HG03045 (cell line): ENCODE measurements around the gene IFITM10.
"Not testable (repeated sequence)": the region's sequence is repeated elsewhere in the genome, so short reads cannot be mapped to it uniquely, and the experiment has no call there.

Experiments used
- ATAC-seq: cut with Tn5 transposase; IDR thresholded peaks from one replicate; pipeline ENCODE4 v1.9.1; 2021; ENCODE audit warnings: mild to moderate bottlenecking, moderate library complexity; ENCODE audit not compliant: unreplicated experiment

The IFITM10 gene

DNA sequence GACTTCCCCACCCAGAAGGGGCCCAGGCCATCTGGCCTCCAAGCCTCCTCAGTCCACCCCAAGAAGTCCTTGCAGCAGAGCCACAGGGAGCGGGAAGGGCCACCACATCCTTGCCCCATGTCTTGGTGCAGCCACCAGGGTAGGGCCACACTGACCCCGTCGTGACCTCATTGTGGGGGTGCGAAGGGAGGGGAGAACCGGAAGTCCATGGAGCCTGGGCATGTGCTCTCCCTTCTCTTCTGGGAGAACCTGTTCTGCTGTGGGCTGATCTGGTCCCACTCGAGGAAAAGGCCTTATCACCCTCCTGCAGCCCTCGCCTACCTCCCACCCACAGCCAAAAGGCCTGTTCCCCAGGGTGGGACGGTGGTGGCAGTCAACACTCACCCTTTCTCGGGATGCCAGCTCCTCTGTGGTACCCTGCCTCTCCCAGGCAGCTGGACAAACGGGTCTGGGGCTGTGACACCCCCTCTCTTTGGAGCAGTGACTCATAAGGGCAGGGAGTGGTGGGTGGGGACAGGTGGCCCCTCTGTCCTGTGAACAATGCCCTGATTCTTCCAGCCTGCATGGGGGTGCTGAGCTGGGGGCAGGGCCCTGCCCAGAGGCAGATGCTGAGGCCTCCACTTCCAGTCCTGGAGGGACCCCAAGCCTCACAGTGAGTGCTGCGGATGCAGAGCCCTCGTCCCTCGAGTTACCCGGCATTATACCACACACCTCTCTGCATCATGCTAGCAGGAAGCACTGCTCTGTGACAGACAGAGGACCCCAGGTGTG lies 27.9 kb upstream of the IFITM10 start:
- ATAC-seq: no peak

- ATAC-seq: no peak
Measured at GRCh38 chr11:1777737-1778136, 27.3 kb upstream of the IFITM10 start.

- ATAC-seq: no peak
Measured at GRCh38 chr11:1776944-1777715, 26.7 kb upstream of the IFITM10 start.

DNA sequence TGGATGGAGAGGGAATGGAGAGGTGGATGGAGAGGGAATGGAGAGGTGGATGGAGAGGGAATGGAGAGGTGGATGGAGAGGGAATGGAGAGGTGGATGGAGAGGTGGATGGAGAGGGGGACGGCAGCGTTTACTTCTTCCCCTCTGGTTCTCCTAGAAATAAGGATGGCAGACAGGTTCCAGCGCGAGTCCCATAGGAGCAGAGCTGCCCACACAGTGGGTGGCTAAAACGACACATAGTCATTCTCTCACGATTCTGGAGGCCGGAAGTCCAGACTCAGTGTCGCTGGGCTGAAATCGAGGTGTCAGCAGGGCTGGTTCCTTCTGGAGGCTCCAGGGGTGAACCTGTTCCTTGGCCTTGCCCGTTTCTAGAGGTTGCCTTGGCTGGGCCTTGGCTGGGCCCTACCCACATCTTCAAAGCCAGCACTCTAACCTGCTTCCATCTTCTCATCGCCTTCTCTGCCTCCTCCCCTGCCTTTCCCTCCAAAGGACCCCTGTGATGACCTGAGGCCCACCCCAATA lies 26.0 kb upstream of the IFITM10 start:
- no peak for ATAC-seq

DNA sequence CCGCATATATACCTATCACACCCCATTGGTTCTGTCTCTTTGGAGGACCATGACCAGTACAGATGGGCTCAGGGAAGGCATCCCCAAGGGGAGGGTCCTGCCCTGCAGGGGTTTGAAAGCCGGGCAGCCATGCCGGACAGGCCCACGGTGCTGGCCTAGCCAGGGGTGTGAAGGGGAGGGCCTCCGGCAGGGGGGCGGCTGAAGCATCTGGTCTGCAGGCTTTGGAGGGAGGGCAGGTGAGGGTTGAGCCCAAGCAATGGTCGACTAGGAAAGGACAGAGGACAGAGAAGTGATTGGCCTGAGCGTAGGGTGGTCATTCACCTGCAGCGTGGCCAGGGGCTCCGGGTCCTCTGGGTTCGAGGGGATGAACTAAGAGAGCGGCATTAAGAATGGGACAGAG lies 24.5 kb upstream of the IFITM10 start:
- ATAC-seq: no peak

DNA sequence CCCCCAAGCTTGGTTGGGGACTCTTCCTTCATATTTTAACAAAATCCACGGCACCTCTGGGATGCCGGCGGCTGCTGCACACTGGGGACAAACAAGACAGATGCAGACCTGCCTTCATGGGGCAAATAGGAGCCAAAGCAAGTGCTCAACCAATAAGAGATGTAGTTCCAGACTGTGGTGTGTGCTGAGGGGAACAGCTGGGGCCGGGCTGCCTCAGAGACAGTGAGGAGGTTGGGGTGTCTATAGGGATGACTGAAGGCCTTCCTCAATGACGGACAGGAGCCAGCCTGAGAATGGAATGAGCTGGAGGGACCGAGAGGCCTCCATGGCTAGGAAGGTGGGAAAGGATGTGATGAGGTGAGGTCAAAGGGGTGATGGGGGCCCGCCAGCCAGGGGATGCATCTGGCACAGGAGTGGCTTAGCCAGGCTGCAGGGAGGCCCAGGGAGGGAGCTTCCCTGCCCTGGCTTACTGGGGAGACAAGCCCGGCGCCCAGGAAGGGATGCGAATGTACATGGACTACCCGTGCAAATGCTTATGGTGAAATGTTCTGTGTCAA lies 23.7 kb upstream of the IFITM10 start:
- ATAC-seq: no peak

GRCh38 chr11:1773131-1773993 lies 23.0 kb upstream of the IFITM10 start:
- no peak for ATAC-seq

- no peak for ATAC-seq
Measured at GRCh38 chr11:1772270-1773130, 22.1 kb upstream of the IFITM10 start.

- ATAC-seq: no peak
Measured at GRCh38 chr11:1771700-1772099, 21.3 kb upstream of the IFITM10 start.

DNA sequence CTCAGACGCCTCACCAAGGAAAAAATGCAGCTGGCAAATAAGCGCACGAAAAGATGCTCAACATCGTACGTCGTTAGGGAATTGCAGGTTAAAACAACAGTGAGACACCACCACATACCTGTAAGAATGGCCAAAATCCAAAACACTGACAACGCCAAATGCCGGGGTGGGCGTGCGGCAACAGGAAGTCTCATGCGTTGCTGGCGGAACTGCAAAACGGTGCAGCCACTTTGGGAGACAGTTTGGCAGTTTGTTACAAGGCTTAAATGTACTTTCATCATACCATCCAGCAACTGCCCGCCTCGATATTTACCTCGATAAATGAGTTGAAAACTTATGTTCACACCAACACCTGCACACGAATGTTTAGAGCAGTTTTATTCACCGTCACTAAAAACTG lies 20.9 kb upstream of the IFITM10 start:
- ATAC-seq: no peak

GRCh38 chr11:1770528-1770927 lies 20.1 kb upstream of the IFITM10 start:
- no peak for ATAC-seq

DNA sequence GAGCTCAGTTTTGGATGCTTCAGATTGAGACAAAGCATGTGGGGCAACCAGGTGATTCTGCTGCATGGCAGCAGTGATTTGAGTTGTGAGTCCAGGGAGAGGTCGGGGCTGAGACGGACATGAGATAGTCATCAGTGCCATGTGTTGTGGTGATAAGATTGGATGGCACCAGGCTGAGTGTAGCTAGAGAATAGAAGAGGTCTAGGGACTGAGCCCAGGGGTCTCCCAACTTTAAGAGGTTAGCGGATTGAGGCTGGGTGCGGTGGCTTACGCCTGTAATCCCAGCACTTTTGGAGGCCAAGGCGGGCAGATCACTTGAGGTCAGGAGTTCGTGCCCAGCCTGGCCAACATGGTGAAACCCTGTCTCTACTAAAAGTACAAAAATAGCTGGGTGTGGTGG lies 19.7 kb upstream of the IFITM10 start:
- ATAC-seq: no peak

DNA sequence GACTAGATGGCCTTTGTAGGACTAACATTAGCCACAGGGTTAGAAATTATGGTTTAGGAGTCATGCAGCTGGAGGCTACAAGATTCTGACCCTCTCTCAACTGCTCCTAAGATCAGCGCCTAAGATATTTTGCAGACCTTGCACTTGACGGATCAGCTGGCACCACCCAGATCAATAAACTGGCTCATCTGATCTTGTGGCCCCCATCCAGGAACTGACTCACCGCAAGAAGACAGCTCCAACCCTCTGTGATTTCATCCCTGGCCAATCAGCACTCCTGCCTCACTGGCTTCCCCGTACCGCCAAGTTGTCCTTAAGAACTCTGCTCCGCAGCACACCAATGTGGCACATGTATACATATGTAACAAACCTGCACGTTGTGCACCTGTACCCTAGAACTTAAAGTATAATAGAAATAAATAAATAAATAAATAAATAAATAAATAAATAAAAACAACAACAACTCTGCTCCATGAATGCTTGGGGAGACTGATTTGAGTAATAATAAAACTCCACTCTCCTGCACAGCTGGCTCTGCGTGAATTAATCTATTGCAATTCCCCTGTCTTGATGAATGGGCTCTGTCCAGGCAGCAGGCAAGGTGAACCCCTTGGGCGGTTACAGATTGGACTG lies 19.0 kb upstream of the IFITM10 start:
- ATAC-seq: not testable (repeated sequence)

GRCh38 chr11:1768141-1768469 lies 17.7 kb upstream of the IFITM10 start:
- ATAC-seq: no peak

DNA sequence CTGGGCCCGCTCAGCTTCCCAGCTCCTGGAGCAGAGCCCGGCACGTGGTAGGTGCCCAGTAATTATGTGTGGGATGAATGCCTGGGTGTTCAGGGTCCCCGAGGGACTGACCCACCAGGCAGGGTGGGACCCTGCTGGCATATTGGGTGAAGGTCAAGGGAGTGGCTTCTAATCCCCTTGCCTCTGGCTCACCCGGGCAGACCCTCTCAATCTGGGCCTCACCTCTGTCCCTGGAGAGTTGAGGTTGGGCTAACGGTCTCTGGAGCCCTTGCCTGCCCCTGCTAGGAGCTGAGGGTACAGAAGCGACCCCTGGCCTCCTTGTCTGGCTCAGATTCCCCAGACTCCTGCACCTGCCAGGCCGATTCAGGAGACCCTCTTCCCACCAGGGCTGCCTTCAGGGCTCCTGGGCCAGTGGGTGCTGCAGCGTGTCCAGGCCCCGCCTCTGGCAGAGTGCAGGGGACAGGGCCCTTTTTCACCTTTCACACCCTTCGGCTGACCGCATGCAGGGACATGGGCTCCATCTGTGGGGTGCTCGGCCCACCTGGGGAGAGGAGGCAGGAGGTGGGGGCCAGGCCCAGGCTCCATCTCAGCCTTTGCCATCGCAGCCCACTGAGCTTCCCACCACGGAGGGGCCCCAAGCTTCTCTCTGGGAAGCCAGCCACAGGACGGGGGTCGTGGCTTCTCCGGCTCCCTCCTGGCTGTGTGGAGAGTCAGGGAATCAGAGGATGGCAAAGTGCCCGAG lies 17.2 kb upstream of the IFITM10 start:
- no peak for ATAC-seq

GRCh38 chr11:1766719-1767398 lies 16.5 kb upstream of the IFITM10 start:
- no peak for ATAC-seq

GRCh38 chr11:1765871-1766718 lies 15.7 kb upstream of the IFITM10 start:
- no peak for ATAC-seq
